K562 (cell line): Measurements from ENCODE around the gene PIP5KL1. TPM values are rescaled to one million over a fixed set of nuclear protein-coding genes. Genes with fewer than 3 reads are reported as not detected.

Experiments
- ARHGAP35 ChIP-seq: fragments of 450-650 bp; IDR thresholded peaks from 2 replicates; pipeline ENCODE4 v1.6.1; 2018; ENCODE audit not compliant: partially characterized antibody
- CTCFL ChIP-seq: IDR thresholded peaks from 2 replicates; pipeline ENCODE4 v1.6.1; 2011; ENCODE audit warnings: borderline replicate concordance, low read depth, mild to moderate bottlenecking, moderate library complexity, low read length; ENCODE audit not compliant: insufficient read depth, poor library complexity, severe bottlenecking
- MTA3 ChIP-seq: fragments of 450-650 bp; formaldehyde crosslinking; IDR thresholded peaks from 2 replicates; pipeline ENCODE4 v1.6.1; 2017; ENCODE audit warnings: mild to moderate bottlenecking, borderline replicate concordance
- MYBL2 ChIP-seq, 2 experiments: fragments of 450-650 bp in 1 of 2; sonication (generic) in 1 of 2; formaldehyde crosslinking in 1 of 2; IDR thresholded peaks; 2 replicates each; pipeline versions ENCODE4 v1.6.1 to v1.8.1; 2017 to 2022; ENCODE audit warnings: borderline replicate concordance in 1 of 2, inconsistent platforms in 1 of 2, low read depth in 1 of 2, mild to moderate bottlenecking in 1 of 2, missing genetic modification reagents in 1 of 2, moderate library complexity in 1 of 2
- RAD21 ChIP-seq, 2 experiments: fragments of 250-450 bp in 1 of 2; fragments of 450-650 bp in 1 of 2; sonication (Bioruptor Pico) in 1 of 2; formaldehyde crosslinking in 1 of 2; IDR thresholded peaks in 1 of 2; conservative IDR thresholded peaks in 1 of 2; 2 replicates each; pipeline versions ENCODE4 v1.4.0 to v1.8.0; 2020 to 2022; ENCODE audit warnings: mild to moderate bottlenecking in 2 of 2, moderate library complexity in 1 of 2
- RREB1 ChIP-seq: fragments of 250-450 bp; sonication (Bioruptor Pico); IDR thresholded peaks from 2 replicates; pipeline ENCODE4 v1.4.0; 2020
- TCF3 ChIP-seq: sonication (generic); formaldehyde crosslinking; IDR thresholded peaks from 2 replicates; pipeline ENCODE4 v1.4.0; 2020; ENCODE audit warnings: mild to moderate bottlenecking, missing genetic modification reagents
- TCFL5 ChIP-seq: fragments of 250-450 bp; sonication (Bioruptor Pico); conservative IDR thresholded peaks from 2 replicates; pipeline ENCODE4 v1.6.1; 2021; ENCODE audit warnings: mild to moderate bottlenecking, moderate library complexity, matching md5 sums
- ZFX ChIP-seq: sonication (generic); formaldehyde crosslinking; IDR thresholded peaks from 2 replicates; pipeline ENCODE4 v1.8.0; 2022; ENCODE audit warnings: mild to moderate bottlenecking, missing genetic modification reagents, moderate library complexity
- ZNF639 ChIP-seq, 2 experiments: fragments of 200-800 bp in 1 of 2; sonication (Bioruptor generic) in 1 of 2; sonication (generic) in 1 of 2; formaldehyde crosslinking in 1 of 2; IDR thresholded peaks in 1 of 2; conservative IDR thresholded peaks in 1 of 2; 2 replicates each; pipeline versions ENCODE4 v1.5.0 to v1.6.1; 2016 to 2020; ENCODE audit warnings: missing compliant biosample characterization in 1 of 2, missing genetic modification characterization in 1 of 2, missing genetic modification reagents in 1 of 2
- polyA plus RNA-seq, 8 experiments: library from polyadenylated mRNA; depleted of rRNA in 4 of 8; stranded (reverse) in 5 of 8; unstranded in 3 of 8; fragments of >200 nt; fragmentation: Nextera tagmentation in 2 of 8; fragmentation: Illumina TruSeq in 1 of 8; extraction: Ambion mirVana in 2 of 8; extraction: Trizol in 1 of 8; gene quantifications; 2 replicates each; pipeline versions ENCODE4 v1.2.1 to v1.2.3, GENCODE V29; 2011 to 2014; ENCODE audit warnings: inconsistent platforms in 1 of 8, missing spikeins in 1 of 8
- total RNA-seq, 7 experiments: library from RNA; depleted of rRNA in 6 of 7; stranded (reverse); fragments of >200 nt in 6 of 7; fragmentation: Illumina TruSeq in 2 of 7; extraction: Trizol in 2 of 7; gene quantifications; 2 replicates each; pipeline versions ENCODE4 v1.2.1 to v1.2.3, GENCODE V29; 2011 to 2021; ENCODE audit warnings: low replicate concordance in 1 of 7
- TF ChIP-seq, protein P1 (sequence below): fragments of 200-800 bp; sonication (Bioruptor generic); IDR thresholded peaks from 2 replicates; pipeline ENCODE4 v1.6.1; 2017; ENCODE audit warnings: missing genetic modification characterization, missing compliant biosample characterization

PIP5KL1 gene
- total and polyA plus RNA-seq, 9 of the 15 experiments (the other 6 are each of a cell fraction or from before 2014, with no cell fraction given): 0.18 to 4.8 (median 1.2) TPM

GRCh38 chr9:127918183-127919107 lies 12.1 kb downstream of the PIP5KL1 start (continued):
- TF ChIP-seq RAD21 (CRISPR knock-in tag; conservative IDR thresholded peaks at IDR 0.05 in 1 of 2, IDR thresholded peaks at IDR 0.05 in 1 of 2) (peak in 1 of 2 experiments; percentile 62; a peak in 3 of 4 replicates), TCF3 (no peak), ZFX (CRISPR knock-in tag) (peak; percentile 58), TCFL5 (CRISPR knock-in tag) (no peak), MYBL2 (IDR thresholded peaks at IDR 0.05; ENCODE audit: low read depth) (no peak), MYBL2 (CRISPR knock-in tag; IDR thresholded peaks at IDR 0.05; ENCODE audit: borderline replicate concordance) (no peak), MTA3 (0 out of 2 replicates have a peak, but pooled peaks have one; percentile 44), ZNF639 (CRISPR knock-in tag; conservative IDR thresholded peaks at IDR 0.05 in 1 of 2, IDR thresholded peaks at IDR 0.05 in 1 of 2) (no peak), CTCFL (peak; percentile 70), RREB1 (CRISPR knock-in tag) (no peak), ARHGAP35 (no peak)
- TF ChIP-seq, protein P1, sequence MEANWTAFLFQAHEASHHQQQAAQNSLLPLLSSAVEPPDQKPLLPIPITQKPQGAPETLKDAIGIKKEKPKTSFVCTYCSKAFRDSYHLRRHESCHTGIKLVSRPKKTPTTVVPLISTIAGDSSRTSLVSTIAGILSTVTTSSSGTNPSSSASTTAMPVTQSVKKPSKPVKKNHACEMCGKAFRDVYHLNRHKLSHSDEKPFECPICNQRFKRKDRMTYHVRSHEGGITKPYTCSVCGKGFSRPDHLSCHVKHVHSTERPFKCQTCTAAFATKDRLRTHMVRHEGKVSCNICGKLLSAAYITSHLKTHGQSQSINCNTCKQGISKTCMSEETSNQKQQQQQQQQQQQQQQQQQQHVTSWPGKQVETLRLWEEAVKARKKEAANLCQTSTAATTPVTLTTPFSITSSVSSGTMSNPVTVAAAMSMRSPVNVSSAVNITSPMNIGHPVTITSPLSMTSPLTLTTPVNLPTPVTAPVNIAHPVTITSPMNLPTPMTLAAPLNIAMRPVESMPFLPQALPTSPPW (CRISPR knock-in tag): no peak
